IMR-90 (cell line): Measurements from ENCODE around the gene TRPM1. TPM values are rescaled to one million over a fixed set of nuclear protein-coding genes. Genes with fewer than 3 reads are reported as not detected.

Source experiments
- ATAC-seq: fragments of 200-7000 bp; cut with Tn5 transposase; 2 replicates; pipeline ENCODE4 v1.9.1; 2020; ENCODE audit warnings: low read depth, mild to moderate bottlenecking, moderate library complexity
- BruUV-seq: library from RNA; stranded (reverse); fragments of 400-500 nt; replicated peaks from 2 replicates; lab custom pipeline; 2021; lab: Mats Ljungman, UMichigan
- CTCF ChIA-PET: fragments of 300-600 bp; formaldehyde crosslinking; extraction: SDS; loops from one replicate; lab custom pipeline; 2021; ENCODE audit warnings: antibody characterized with exemption; lab: Yijun Ruan, JAX
- POLR2A ChIA-PET: fragments of 300-600 bp; sonication (Branson Sonifier 250); formaldehyde crosslinking; loops from one replicate; lab custom pipeline; 2022; ENCODE audit warnings: antibody characterized with exemption; ENCODE audit not compliant: unreplicated experiment; lab: Charles Lee
- DNase-seq: peaks from one replicate; pipeline ENCODE4 v3.0.0; 2013
- H2AFZ ChIP-seq: replicated peaks from 2 replicates; pipeline ENCODE3; 2013; ENCODE audit warnings: low read length, mild to moderate bottlenecking; ENCODE audit not compliant: poor library complexity
- H2AK5ac ChIP-seq: 2 replicates; pipeline ENCODE4 v1.6.1; 2013; ENCODE audit warnings: low read depth, low read length, inconsistent platforms
- H2AK9ac ChIP-seq: replicated peaks from 2 replicates; pipeline ENCODE3; 2013; ENCODE audit warnings: mild to moderate bottlenecking, low read depth, low read length, moderate library complexity; ENCODE audit not compliant: poor library complexity
- H2BK120ac ChIP-seq: 2 replicates; pipeline ENCODE4 v1.6.1; 2013; ENCODE audit warnings: low read depth, low read length, inconsistent platforms
- H2BK15ac ChIP-seq: 3 replicates; pipeline ENCODE4 v1.6.1; 2013; ENCODE audit warnings: low read depth, low read length, inconsistent platforms
- H2BK20ac ChIP-seq: 2 replicates; pipeline ENCODE4 v1.6.1; 2013; ENCODE audit warnings: low read depth, mild to moderate bottlenecking, inconsistent platforms, low read length, moderate library complexity
- H2BK5ac ChIP-seq: 2 replicates; pipeline ENCODE4 v1.6.1; 2013; ENCODE audit warnings: mild to moderate bottlenecking, low read depth, low read length, inconsistent platforms; ENCODE audit not compliant: poor library complexity, severe bottlenecking
- H3K14ac ChIP-seq: replicated peaks from 2 replicates; pipeline ENCODE4 v1.6.1; 2013; ENCODE audit warnings: low read depth, low read length, inconsistent platforms
- H3K18ac ChIP-seq: 2 replicates; pipeline ENCODE4 v1.6.1; 2013; ENCODE audit warnings: low read depth, low read length, control low read depth
- H3K23ac ChIP-seq: 2 replicates; pipeline ENCODE4 v1.6.1; 2013; ENCODE audit warnings: low read depth, low read length, inconsistent platforms
- H3K27ac ChIP-seq: 2 replicates; pipeline ENCODE4 v1.5.1; 2013; ENCODE audit warnings: mild to moderate bottlenecking, control low read depth, low read length; ENCODE audit not compliant: insufficient read depth
- H3K27me3 ChIP-seq: 2 replicates; pipeline ENCODE4 v1.6.1; 2013; ENCODE audit warnings: low read length; ENCODE audit not compliant: control insufficient read depth, insufficient read depth
- H3K36me3 ChIP-seq: 2 replicates; pipeline ENCODE4 v1.6.1; 2013; ENCODE audit warnings: low read length, mixed read lengths; ENCODE audit not compliant: control insufficient read depth, insufficient read depth
- H3K4ac ChIP-seq: 2 replicates; pipeline ENCODE4 v1.6.1; 2013; ENCODE audit warnings: low read depth, low read length, inconsistent platforms
- H3K4me1 ChIP-seq: 2 replicates; pipeline ENCODE4 v1.6.1; 2013; ENCODE audit warnings: low read length, mixed read lengths; ENCODE audit not compliant: control insufficient read depth, insufficient read depth
- H3K4me2 ChIP-seq: 2 replicates; pipeline ENCODE4 v1.6.1; 2013; ENCODE audit warnings: low read depth, mild to moderate bottlenecking, control low read depth, low read length, moderate library complexity
- H3K4me3 ChIP-seq: 2 replicates; pipeline ENCODE4 v1.5.1; 2013; ENCODE audit warnings: low read depth, mild to moderate bottlenecking, control low read depth, low read length, moderate library complexity; ENCODE audit not compliant: insufficient read depth
- H3K56ac ChIP-seq: 2 replicates; pipeline ENCODE4 v1.6.1; 2013; ENCODE audit warnings: low read length, inconsistent platforms; ENCODE audit not compliant: insufficient read depth; ENCODE audit errors: extremely low read depth
- H3K79me1 ChIP-seq, 2 experiments: 2 replicates each; pipeline ENCODE4 v1.6.1; 2013; ENCODE audit warnings: low read length in 2 of 2, inconsistent platforms in 1 of 2, low read depth in 1 of 2
- H3K9ac ChIP-seq: 2 replicates; pipeline ENCODE4 v1.6.1; 2013; ENCODE audit warnings: low read depth, low read length, control low read depth
- H3K9me1 ChIP-seq: 2 replicates; pipeline ENCODE4 v1.6.1; 2013; ENCODE audit warnings: low read length, inconsistent platforms; ENCODE audit not compliant: insufficient read depth
- H3K9me3 ChIP-seq: 2 replicates; pipeline ENCODE4 v1.6.1; 2013; ENCODE audit warnings: low read length; ENCODE audit not compliant: control insufficient read depth, insufficient read depth
- H4K20me1 ChIP-seq: 2 replicates; pipeline ENCODE4 v1.6.1; 2013; ENCODE audit warnings: low read length, inconsistent platforms; ENCODE audit not compliant: insufficient read depth
- H4K5ac ChIP-seq: 2 replicates; pipeline ENCODE4 v1.6.1; 2013; ENCODE audit warnings: mild to moderate bottlenecking, low read depth, low read length, control low read depth
- H4K8ac ChIP-seq, 2 experiments: 2 replicates each; pipeline ENCODE4 v1.6.1; 2013; ENCODE audit warnings: low read depth in 2 of 2, low read length in 2 of 2, control low read depth in 1 of 2, inconsistent platforms in 1 of 2
- H4K91ac ChIP-seq: 2 replicates; pipeline ENCODE4 v1.6.1; 2013; ENCODE audit warnings: low read depth, low read length, inconsistent platforms; ENCODE audit not compliant: insufficient read depth
- BHLHE40 ChIP-seq: fragments of 150-350 bp; IDR thresholded peaks from 2 replicates; pipeline ENCODE4 v1.6.1; 2016; ENCODE audit warnings: mild to moderate bottlenecking, low read depth, low read length
- CEBPB ChIP-seq: IDR thresholded peaks from 2 replicates; pipeline ENCODE4 v1.6.1; 2012; ENCODE audit warnings: low read depth, low read length, improper control_type of control experiment
- CHD1 ChIP-seq: IDR thresholded peaks from 2 replicates; pipeline ENCODE4 v1.6.1; 2012; ENCODE audit warnings: low read depth, low read length, improper control_type of control experiment
- ELK1 ChIP-seq: fragments of 150-350 bp; IDR thresholded peaks from 2 replicates; pipeline ENCODE4 v1.6.1; 2016; ENCODE audit warnings: low read depth, mild to moderate bottlenecking, low read length, moderate library complexity, borderline replicate concordance
- FOS ChIP-seq: fragments of 150-350 bp; IDR thresholded peaks from 2 replicates; pipeline ENCODE4 v1.6.1; 2016; ENCODE audit warnings: low read depth, low read length
- MAFK ChIP-seq: IDR thresholded peaks from 2 replicates; pipeline ENCODE4 v1.6.1; 2012; ENCODE audit warnings: low read depth, low read length, improper control_type of control experiment
- MAZ ChIP-seq: IDR thresholded peaks from 2 replicates; pipeline ENCODE4 v1.6.1; 2012; ENCODE audit warnings: low read depth, mild to moderate bottlenecking, low read length, improper control_type of control experiment, moderate library complexity, borderline replicate concordance
- MXI1 ChIP-seq: IDR thresholded peaks from 2 replicates; pipeline ENCODE4 v1.6.1; 2012; ENCODE audit warnings: low read depth, mild to moderate bottlenecking, low read length, moderate library complexity, borderline replicate concordance
- NFE2L2 ChIP-seq: fragments of 150-350 bp; IDR thresholded peaks from 2 replicates; pipeline ENCODE4 v1.6.1; 2016; ENCODE audit warnings: low read depth, mild to moderate bottlenecking, low read length
- POLR2A ChIP-seq: IDR thresholded peaks from 2 replicates; pipeline ENCODE4 v1.6.1; 2012; ENCODE audit warnings: mild to moderate bottlenecking, low read depth, low read length
- RAD21 ChIP-seq: IDR thresholded peaks from 2 replicates; pipeline ENCODE4 v1.6.1; 2012; ENCODE audit warnings: low read length, improper control_type of control experiment
- RCOR1 ChIP-seq: IDR thresholded peaks from 2 replicates; pipeline ENCODE4 v1.6.1; 2012; ENCODE audit warnings: mild to moderate bottlenecking, low read length, improper control_type of control experiment; ENCODE audit not compliant: insufficient replicate concordance
- RFX5 ChIP-seq: IDR thresholded peaks from 2 replicates; pipeline ENCODE4 v1.8.0; 2012; ENCODE audit warnings: low read depth, mild to moderate bottlenecking, low read length, moderate library complexity
- SMC3 ChIP-seq: fragments of 150-350 bp; IDR thresholded peaks from 2 replicates; pipeline ENCODE4 v1.6.1; 2016; ENCODE audit warnings: low read depth, mild to moderate bottlenecking, antibody characterized with exemption, low read length, moderate library complexity
- WGBS, 2 experiments: methylation state at CpG; one replicate each; pipeline versions ENCODE4 v1.1.5 to v1.1.7; 2013; ENCODE audit warnings: missing lambda C conversion rate in 2 of 2; ENCODE audit not compliant: insufficient read length in 1 of 2; ENCODE audit errors: extremely low coverage in 2 of 2; 5-methylcytosine and 5-hydroxymethylcytosine counted together
- dilution Hi-C: fragments of 300-500 bp; cut with HindIII; formaldehyde crosslinking; loops from one replicate; pipeline ENCODE4 v1.14.3; 2018; ENCODE audit warnings: low sequenced_read_pairs; ENCODE audit not compliant: unreplicated experiment
- in situ Hi-C: fragments of 300-500 bp; cut with MboI; formaldehyde crosslinking; loops from 3 replicates; pipeline ENCODE4 v1.14.3; 2019; ENCODE audit warnings: low sequenced_read_pairs, inconsistent platforms, mixed read lengths
- intact Hi-C: fragments of 100-400 bp; cut with micrococcal nuclease; formaldehyde crosslinking; loops from 2 replicates; pipeline ENCODE4 v1.10.0; 2022
- polyA plus RNA-seq, 3 experiments: library from polyadenylated mRNA; depleted of rRNA; stranded (reverse); fragments of >200 nt; gene quantifications; 2 replicates each; pipeline ENCODE4 v1.2.3, GENCODE V29; 2012; ENCODE audit warnings: low replicate concordance in 1 of 3
- total RNA-seq: library from RNA; depleted of rRNA; stranded (reverse); fragments of >200 nt; gene quantifications from 2 replicates; pipeline ENCODE4 v1.2.3, GENCODE V29; 2012
- TF ChIP-seq, protein P1 (sequence below): fragments of 150-350 bp; IDR thresholded peaks from 2 replicates; pipeline ENCODE4 v1.6.1; 2017; ENCODE audit warnings: mild to moderate bottlenecking, antibody characterized with exemption, low read length, low read depth
- TF ChIP-seq, protein P2 (sequence below): conservative IDR thresholded peaks from 2 replicates; pipeline ENCODE4 v1.5.1; 2012; ENCODE audit warnings: mild to moderate bottlenecking, low read depth, low read length, improper control_type of control experiment

TRPM1 gene
- total and polyA plus RNA-seq, 2 of the 4 experiments (the other 2 are of a cell fraction), result not detected

GRCh38 chr15:30999729-31000128 lies 101.8 kb downstream of the TRPM1 start:
- H3K36me3 ChIP-seq, result no peaks in the 10 kb centered on the region
- peaks cover 2% of the 10 kb centered on the region; the same call in 1 of the 2 replicates for H3K9me1 ChIP-seq
- H2AK5ac ChIP-seq, result no peak overlapping the region
- H4K5ac ChIP-seq, result no peak overlapping the region
- BruUV-seq, result no TSS peak
- ChIA-PET POLR2A (no interaction called here), CTCF (no interaction called here)
- H3K18ac ChIP-seq, result no peak overlapping the region
- H2AK9ac ChIP-seq, result no peak overlapping the region
- H3K9me3 ChIP-seq, result 0 out of 2 replicates have a peak, but pooled peaks cover 2% of the 10 kb centered on the region
- no peak overlapping the region for H2AFZ ChIP-seq
- H3K27me3 ChIP-seq, result peaks cover 10% of the 10 kb centered on the region
- H3K4me1 ChIP-seq, result peaks cover 2% of the 10 kb centered on the region
- no CpG with 5 or more reads among the region's 3 CpGs for WGBS, 2 experiments
- H2BK15ac ChIP-seq, result no peak overlapping the region
- H3K4ac ChIP-seq, result no peak overlapping the region
- no peak for TF ChIP-seq MAFK
- no peak for TF ChIP-seq FOS
- no peak for TF ChIP-seq RFX5
- TF ChIP-seq RAD21, result no peak
- TF ChIP-seq, protein P1, sequence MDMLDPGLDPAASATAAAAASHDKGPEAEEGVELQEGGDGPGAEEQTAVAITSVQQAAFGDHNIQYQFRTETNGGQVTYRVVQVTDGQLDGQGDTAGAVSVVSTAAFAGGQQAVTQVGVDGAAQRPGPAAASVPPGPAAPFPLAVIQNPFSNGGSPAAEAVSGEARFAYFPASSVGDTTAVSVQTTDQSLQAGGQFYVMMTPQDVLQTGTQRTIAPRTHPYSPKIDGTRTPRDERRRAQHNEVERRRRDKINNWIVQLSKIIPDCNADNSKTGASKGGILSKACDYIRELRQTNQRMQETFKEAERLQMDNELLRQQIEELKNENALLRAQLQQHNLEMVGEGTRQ, result no peak
- no peak for TF ChIP-seq POLR2A
- no peak for TF ChIP-seq CEBPB
- TF ChIP-seq, protein P2, sequence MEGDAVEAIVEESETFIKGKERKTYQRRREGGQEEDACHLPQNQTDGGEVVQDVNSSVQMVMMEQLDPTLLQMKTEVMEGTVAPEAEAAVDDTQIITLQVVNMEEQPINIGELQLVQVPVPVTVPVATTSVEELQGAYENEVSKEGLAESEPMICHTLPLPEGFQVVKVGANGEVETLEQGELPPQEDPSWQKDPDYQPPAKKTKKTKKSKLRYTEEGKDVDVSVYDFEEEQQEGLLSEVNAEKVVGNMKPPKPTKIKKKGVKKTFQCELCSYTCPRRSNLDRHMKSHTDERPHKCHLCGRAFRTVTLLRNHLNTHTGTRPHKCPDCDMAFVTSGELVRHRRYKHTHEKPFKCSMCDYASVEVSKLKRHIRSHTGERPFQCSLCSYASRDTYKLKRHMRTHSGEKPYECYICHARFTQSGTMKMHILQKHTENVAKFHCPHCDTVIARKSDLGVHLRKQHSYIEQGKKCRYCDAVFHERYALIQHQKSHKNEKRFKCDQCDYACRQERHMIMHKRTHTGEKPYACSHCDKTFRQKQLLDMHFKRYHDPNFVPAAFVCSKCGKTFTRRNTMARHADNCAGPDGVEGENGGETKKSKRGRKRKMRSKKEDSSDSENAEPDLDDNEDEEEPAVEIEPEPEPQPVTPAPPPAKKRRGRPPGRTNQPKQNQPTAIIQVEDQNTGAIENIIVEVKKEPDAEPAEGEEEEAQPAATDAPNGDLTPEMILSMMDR, result no peak
- TF ChIP-seq MAZ, result no peak
- TF ChIP-seq CHD1, result no peak
- no peak for TF ChIP-seq BHLHE40
- TF ChIP-seq RCOR1, result no peak
- TF ChIP-seq SMC3, result no peak
- TF ChIP-seq MXI1, result no peak
- no peak for TF ChIP-seq ELK1
- no peak for TF ChIP-seq NFE2L2
- no peak overlapping the region for H3K27ac ChIP-seq
- no peaks in the 10 kb centered on the region for H4K20me1 ChIP-seq
- no peak overlapping the region for H4K8ac ChIP-seq
- dilution Hi-C loops, result no loop called here
- H3K56ac ChIP-seq, result no peak overlapping the region
- DNase-seq (no peak), ATAC-seq (no peak)
- H2BK20ac ChIP-seq, result no peak overlapping the region
- H3K79me1 ChIP-seq, result no peaks in the 10 kb centered on the region
- H2BK120ac ChIP-seq, result no peak overlapping the region
- no peak overlapping the region for H3K4me3 ChIP-seq
- no peak overlapping the region for H3K23ac ChIP-seq
- no peak overlapping the region for H4K91ac ChIP-seq
- in situ Hi-C loops, result no loop called here
- intact Hi-C loops, result loop anchor here (10.0 kb wide), 1 partner anchor 325 kb away; the partner anchor contains the start of gene KLF13
- no peak overlapping the region for H3K9ac ChIP-seq
- no peak overlapping the region for H3K4me2 ChIP-seq
- H2BK5ac ChIP-seq, result no peak overlapping the region
- no peak overlapping the region for H3K14ac ChIP-seq
